HG03439 (cell line): ENCODE data around the gene RPS19BP1.
A peak's percentile ranks its signal among the peaks of the same experiment; 100 is the strongest.
"Not testable (repeated sequence)": the region's sequence is repeated elsewhere in the genome, so short reads cannot be mapped to it uniquely, and the experiment has no call there.

Experiments used
- ATAC-seq: cut with Tn5 transposase; IDR thresholded peaks from one replicate; pipeline ENCODE4 v1.9.1; 2021; ENCODE audit warnings: mild to moderate bottlenecking, moderate library complexity; ENCODE audit not compliant: unreplicated experiment

Gene RPS19BP1

DNA sequence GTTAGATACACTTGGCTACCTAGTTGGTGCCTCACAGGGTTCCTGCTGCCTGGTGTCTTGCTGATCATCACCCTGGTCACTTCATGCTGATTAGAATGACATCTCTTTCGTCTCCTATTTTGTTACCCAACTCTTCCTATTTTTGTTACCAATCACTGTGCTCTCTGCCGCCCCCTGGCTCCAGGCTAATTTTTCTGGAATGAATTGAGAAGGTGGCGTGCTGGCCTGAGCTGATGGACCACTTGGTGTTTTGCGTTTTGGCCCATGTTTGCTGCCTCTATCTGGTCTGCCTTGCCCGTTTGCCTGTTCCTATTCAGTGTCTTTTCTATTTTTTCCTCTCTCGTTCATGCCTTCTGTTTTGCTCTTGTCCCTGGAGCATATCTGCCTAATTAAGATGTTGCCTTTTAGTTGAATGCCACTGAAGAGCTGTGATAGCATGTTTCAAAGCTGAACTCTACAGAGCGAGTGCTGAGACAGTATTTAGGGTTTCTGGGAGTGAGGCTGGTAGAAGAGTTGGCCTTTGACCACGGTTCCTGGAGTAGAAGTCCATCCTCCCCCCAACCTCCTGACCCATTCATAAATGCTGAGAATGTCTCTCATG is 18.1 kb downstream of the RPS19BP1 start:
- ATAC-seq, result no peak

DNA sequence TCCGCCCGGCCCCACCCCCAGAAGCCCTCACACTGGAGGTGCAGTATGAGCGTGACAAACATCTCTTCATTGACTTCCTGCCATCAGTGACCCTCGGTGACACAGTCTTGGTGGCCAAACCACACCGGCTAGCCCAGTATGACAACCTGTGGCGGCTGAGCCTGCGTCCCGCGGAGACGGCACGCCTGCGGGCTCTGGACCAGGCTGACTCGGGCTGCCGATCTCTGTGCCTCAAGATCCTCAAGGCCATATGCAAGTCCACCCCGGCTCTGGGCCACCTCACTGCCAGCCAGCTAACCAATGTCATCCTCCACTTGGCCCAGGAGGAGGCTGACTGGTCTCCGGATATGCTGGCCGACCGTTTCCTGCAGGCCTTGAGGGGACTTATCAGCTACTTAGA is 18.8 kb downstream of the RPS19BP1 start:
- ATAC-seq, result no peak

DNA sequence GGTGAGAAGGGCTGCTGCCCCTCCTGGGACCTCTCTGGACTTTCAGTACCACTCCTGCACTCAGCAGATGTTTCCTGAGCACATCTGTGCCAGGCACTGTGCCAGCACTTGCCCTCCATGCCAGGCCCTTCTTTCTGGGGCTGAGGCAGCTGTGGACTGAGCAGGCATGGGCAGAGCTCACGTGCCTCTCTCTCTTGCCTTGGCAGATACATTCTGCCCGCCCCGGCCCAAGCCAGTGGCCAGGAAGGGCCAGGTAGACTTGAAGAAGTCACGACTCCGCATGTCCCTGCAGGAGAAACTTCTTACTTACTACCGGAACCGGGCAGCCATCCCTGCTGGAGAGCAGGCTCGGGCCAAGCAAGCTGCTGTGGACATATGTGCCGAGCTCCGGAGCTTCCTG is 20.5 kb downstream of the RPS19BP1 start:
- ATAC-seq, result no peak

DNA sequence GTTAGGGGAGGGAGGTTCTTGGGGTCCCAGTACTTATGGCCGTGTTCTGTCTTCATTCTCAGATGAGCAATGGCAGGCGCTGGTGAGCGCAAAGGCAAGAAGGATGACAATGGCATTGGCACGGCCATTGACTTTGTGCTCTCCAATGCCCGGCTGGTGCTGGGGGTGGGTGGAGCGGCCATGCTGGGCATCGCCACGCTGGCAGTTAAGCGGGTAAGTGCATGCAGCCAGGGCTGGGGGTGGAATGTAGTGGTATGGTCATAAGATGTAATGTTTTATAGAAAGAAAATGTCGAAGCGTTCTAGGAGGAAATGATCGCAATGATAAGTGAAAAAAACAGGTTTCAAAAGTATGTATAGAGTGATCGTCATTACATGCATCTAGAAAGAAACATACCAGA is 21.3 kb downstream of the RPS19BP1 start:
- no peak for ATAC-seq

DNA sequence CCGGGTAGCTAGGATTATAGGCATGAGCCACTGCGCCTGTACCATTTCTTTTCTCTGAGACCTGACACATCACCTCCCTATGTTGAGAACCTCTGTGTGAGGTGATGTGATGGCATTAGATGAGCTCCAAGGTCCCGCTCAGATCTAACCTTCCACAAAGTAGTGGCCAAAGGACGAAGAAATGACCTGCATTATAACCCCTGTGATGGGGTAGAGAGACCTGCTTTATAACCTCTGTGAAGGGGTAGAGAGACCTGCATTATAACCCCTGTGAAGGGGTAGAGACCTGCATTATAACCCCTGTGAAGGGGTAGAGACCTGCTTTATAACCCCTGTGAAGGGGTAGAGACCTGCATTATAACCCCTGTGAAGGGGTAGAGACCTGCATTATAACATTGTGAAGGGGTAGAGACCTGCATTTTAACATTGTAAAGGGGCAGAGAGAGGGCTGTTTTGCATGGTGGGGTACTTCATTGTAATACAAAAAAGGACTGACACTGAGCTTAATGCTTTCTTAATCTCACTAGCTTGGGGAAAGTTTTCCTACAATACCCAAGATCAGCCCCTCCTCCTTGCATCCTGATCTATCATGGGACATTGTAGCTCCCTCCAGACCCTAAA is 21.9 kb downstream of the RPS19BP1 start:
- no peak for ATAC-seq

DNA sequence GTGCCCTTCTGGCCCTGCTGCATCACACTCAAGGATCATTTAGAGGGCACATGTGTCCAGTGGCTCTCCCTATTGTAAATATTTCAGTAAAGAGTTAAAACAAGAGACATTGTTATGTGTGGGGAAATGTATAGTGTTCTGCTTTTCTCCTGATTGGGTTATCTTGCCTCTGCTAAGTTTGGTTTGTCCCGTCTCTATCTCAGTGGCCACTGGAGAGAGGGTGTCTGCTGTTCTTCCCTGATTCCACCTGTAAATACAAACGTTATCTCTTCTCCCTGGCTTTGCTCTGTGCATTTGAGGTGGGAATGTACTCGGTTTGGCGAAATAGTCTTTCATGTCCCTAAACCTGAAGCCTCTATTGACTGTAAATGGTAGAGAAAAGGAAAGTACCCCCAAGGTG is 24.2 kb downstream of the RPS19BP1 start:
- no peak for ATAC-seq

DNA sequence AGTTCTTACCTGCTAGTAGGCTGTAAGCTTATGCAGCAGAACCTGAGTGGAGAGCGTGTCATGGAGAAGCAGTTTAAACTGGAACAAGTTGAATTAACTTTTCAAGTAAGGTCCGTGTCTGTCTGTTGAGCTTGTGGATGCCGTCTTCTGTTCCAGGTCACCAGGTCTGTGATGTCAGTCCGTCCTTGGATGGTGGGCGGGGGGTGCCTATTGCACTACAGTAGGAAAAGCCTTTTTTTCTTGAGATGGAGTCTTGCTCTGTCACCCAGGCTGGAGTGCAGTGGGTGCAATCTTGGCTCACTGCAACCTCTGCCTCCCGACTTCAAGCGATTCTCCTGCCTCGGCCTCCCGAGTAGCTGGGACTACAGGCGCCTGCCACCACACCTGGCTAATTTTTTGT is 25.5 kb downstream of the RPS19BP1 start:
- ATAC-seq, result not testable (repeated sequence)

DNA sequence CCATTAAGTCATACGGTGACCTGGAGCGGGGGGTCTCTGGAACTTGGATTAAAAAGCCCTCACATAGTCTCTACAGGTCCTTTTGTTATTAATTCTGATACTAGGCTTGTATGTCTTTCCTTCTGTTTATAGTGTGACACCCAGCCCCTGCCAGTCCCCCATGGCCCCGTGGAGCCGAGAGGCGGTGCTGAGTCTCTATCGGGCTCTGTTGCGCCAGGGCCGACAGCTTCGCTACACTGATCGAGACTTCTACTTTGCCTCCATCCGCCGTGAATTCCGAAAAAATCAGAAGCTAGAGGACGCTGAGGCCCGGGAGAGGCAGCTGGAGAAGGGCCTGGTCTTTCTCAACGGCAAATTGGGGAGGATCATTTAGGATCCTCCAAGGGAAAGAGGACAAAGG is 28.5 kb downstream of the RPS19BP1 start:
- no peak for ATAC-seq

DNA sequence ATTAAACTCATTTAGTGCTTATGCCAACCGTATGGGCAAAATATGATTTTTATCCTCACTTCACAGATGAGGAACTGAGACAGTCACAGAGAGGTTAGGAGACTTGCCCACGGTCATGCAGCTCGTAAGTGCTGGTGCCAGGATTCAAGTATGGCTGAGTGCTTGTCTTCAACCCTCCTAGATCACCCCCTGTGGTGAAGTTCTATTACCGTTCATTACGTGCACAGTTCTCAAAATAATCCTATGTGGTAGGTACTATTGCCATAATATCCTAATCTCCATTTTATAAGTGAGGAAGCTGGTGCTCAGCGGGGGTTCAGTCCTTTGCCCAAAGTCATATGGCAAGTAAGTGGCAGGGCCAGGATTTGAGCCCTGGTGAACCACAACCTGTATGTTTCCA is 28.9 kb downstream of the RPS19BP1 start:
- no peak for ATAC-seq

DNA sequence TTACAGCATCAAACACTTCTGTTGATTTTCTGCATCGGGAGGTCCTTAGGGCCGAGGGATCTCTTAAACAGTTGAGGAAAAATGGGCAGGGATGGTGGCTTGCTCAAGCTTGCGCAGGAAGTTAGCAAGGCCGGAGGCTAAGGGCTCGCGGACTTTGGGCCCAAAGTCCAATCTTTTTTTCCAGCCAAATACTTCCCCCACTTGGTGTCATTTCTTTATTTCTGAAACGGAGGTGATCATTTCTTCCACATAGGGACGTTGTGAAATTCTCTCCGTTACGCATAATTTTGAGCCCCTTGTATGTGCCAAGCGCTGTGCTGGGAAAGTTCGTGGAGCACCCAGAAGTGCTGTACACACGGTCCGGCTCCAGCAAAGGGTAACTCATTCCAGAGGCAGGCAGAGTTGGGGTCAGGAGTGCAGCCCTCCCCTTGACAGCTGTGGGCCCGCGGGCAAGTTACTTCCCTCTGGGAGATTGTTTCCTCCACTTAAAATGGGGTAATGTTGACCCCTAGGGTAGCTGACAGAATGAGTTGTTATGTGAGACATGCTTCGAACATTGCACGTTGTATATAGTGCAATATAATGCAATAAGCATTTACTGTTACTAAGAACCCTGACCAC is 29.6 kb downstream of the RPS19BP1 start:
- ATAC-seq, result no peak

DNA sequence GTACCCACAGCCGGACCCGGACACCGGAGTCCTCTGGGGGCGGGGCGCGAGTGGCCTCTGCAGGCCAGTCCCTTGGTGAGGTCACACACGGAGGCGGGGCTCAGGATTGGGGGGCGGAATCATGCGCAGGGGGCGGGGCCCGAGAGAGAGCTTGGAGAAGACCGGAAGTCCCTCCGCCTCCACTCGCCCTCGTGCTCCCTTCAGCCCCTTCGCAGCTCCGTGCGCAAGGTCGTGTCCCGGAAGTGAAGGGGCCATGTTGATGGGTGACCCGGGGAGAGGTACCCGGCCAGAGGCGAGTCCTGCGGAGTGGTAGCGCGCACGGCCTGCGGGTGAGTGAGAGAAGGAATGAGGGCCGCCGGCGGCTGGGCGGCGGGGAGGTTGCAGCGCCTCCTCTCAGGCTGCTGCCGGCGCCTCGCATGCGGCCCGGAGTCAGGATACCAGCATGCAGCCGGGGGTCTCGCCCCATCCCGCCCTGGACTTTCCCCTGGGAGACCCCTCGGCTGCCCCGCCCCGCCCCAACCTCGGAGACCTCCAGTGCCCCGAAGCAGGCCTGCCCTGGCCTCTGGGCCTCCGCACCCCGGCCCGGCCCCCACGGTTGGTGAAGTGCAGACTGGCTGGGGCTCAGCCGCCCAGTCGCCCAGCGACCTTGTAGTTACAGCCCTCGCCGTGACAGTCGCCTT is 30.3 kb downstream of the RPS19BP1 start, which contains the start of gene MIEF1:
MIEF1 (plus strand) TSS at position 182 of the 680 bp plus-strand sequence. CDS start 9,005 bp downstream, outside the sequence.
- peak; percentile 86 for ATAC-seq

DNA sequence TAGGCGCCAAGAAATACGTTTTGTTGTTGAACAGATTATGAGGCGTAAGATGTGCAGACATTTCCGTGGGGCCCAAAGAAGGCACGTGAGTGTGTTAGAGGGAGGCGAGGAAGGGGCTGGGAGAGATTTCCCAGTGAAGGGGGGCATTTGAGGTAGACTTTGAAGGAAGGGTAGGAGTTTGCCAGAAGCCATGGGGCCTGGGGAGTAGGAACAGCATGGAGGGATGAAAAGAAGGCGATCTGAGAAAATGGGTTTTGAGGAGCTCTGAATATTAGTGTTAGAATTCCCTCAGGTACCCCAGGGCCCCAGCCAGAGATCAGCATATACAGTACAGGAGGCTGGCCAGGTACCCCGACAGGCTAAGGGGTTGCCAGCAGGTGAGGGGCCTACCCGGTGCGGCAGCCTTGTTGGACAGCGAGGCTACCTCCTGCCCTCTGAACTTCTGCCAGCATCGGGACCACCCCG is 30.9 kb downstream of the RPS19BP1 start:
- no peak for ATAC-seq

DNA sequence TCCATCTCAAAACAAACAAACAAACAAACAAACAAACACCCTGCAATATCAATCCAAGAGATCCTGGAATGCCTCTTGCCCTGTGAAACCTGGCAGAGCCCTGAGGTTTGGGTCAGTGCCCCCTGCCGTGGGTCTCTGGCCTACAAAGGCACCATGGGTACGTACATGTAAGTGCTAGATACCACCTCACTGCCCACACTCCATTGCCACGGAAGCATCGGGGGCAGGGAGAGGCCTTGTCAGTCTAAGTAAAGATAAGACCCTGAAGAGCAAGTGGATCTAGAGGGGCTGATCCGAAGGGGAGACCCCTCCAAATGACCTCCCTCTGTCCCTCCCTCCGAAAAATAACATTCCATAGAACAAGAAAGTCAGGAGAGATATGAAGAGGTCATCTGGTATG is 32.4 kb downstream of the RPS19BP1 start:
- ATAC-seq, result no peak

DNA sequence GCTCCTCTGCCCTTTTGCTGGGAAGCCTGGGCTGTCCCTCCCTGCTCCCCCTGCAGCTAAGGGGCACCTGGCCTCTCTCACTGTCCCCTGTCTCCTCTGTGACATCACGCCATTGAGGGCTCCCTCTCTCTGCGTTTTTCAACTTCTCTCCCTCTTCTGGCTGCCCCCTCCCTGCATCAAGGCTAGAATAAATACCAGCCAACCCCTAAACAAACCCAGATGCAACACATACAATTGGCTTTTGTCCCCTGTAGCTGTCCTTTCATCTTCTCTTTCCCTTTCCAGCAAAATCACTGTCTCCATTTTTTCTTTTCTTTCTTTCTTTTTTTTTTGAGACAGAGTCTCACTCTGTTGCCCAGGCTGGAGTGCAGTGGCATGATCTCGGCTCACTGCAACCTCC is 33.7 kb downstream of the RPS19BP1 start:
- ATAC-seq, result no peak

DNA sequence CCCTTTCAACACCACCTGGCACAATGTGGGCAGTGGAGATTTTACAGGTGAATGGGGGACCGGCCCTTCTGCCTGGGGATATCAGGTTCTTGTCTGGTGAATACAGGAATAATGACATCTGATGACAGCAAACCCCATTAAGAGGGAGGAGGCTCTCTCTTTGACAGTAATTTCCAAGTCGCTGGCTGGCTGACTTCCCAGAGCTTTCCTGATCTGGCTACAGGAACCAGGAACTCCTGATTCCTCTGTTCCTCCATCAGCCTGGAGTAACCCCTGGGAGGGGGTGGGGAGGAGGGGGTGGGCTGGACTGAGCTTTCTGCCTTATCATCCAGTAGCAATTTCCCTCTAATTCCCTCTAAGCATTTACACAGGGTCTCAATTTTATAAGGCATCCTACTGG is 34.2 kb downstream of the RPS19BP1 start:
- ATAC-seq, result no peak

DNA sequence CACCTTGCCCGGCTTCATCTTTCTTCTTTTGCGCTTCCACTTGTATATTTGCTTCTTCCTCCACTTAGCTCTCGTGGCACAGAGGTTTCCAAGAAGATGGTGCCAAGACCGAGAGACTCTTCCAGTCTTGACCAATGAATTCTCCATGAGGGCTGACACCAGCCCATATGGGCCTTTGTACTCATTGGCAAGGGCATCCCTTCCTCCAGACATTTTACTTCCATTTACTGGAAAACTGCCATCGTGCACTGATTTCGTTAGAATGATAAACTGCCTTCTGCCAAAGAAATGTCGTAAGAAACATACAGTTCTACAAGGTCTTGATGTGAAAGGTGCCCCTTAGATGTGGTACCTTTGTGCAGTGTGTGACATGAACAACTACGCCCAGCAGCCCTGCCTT is 35.1 kb downstream of the RPS19BP1 start:
- ATAC-seq, result no peak

DNA sequence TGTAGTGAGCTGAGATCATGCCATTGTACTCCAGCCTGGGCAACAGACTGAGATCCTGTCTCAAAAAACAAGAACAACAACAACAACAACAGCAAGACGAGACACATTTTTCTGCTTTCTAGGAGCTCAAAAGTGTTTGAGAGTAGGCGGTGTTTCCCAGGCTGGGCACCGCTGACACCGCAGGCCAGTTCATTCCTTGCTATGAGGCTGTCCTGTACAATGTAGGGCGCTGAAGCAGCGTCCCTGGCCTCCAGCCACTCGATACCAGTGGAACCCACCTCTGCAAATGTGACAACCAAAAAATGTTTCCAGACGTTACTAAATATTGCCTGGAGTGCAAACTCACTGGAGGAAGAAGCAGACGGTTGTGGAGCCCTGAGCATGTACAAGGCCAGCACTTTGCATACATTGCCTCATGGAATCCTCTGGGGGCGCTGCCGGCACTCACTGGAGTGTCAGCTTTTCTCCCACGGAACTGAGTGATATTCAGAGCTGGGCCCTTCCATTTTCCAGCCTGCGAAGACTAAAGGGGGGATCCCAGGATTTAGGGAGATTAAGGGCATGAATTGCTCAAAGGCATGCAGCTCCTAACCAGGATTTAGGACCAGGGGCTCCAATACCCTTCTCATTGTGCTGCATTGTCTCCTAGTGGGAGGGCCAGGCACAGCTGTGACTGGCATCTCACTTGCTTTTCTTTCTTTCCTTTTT is 36.3 kb downstream of the RPS19BP1 start:
- ATAC-seq, result no peak

DNA sequence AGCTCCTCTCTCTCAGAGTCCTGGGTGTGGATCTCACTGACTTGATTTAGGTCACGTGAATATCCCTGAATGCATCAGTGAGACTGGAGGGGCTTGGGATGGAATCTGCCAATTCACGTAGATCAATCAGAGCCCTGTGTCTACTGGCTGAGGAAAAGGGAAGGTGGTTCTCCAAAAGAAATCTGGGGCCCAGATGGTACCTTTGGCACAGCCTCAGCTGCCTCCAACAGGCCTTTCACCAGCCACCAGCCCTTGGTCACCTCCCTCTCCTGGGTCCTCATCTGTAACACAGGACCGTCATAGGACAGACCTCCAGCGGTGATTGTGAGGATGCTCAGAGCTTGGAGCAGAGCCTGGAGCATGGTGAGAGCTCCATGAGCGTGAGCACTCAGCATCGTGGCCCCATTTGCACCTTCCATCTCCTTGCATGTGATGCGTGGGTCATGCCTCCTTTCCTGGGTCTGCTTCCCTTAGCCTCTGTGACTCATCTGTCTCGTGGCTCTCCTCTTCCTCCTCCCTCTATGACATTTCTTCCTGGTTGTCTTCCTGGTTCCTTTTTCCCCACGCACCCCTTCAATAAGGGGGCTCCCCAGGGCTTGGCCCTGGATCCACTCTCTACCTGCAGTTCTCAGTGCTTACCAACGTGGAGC is 38.0 kb downstream of the RPS19BP1 start:
- no peak for ATAC-seq

DNA sequence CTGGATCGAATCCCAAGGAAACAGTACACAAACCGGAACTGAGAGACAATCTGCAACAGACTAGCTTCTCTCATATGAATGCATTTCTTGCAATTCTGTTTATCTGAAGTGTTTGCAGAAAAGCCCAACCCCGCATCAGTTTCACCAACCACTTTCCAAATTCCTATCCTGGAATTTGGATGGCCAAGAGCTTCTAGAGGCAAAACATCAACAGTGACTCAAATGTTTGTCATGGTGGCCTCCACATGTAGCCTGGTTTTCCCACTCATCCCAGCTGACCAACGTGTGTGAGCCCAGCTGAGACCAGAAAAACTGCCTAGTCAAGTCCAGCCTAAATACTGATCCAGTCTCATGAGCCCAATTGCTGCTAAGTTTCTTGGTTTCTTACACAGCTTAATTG is 38.8 kb downstream of the RPS19BP1 start:
- no peak for ATAC-seq

DNA sequence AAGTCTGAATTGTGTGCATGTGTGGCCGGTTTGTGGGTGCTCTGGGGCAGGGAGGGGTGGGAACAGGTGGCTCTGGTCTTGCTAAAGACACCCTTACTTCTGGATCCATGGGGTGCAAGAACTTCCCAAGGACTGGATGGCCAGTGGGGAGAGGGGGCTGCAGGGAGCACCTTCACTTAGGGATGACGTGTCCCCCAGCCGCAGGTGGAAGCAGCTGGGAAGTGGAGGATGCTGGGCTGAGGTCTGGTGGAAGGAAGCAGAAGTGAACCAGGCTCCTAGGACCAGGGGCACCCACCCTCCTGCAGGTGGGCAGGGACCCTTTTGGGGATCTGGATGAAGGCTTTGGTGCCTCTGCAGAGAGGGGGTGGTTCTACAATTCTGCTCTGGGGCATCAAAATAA is 40.4 kb downstream of the RPS19BP1 start:
- ATAC-seq, result no peak

DNA sequence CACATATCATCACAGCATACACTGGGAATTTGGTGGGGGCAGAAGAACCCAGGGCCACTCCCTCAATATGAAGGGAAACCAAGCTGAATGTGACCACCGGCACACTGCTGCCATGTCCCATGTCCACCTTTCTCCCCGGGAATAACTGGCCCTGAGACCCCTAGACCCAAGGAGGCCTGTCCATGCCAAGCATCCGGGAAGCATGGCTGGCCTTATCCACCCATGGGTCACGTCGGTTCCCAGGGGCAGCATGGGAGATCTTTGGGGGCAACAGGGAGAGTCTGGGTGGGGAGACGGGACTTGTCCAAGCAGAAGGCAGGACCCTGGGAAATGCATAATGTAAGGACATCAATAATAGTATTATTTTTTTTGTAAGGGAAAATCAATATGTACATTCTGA is 40.9 kb downstream of the RPS19BP1 start:
- no peak for ATAC-seq
